Activated T-helper 1 cell treated with anti-CD3 and anti-CD28 coated beads, Interleukin-12 subunit alpha, Interleukin-12 subunit beta, Interleukin-2, Interleukin-4 antibody, amounts not matched to agents 30 ng/mL and 10 ng/mL and 1 ng/mL, durations not matched to agents 14 hours and 24 hours and 36 hours (primary cell): ENCODE results near the gene STIP1. TPM values are rescaled to one million over a fixed set of nuclear protein-coding genes. Genes with fewer than 3 reads are reported as not detected.

Experiments
- DNase-seq: peaks from one replicate; pipeline ENCODE4 v3.0.0; 2021; ENCODE audit warnings: low spot score
- H3K27ac Mint-ChIP-seq: one replicate; pipeline ENCODE4 v1.8.0; 2021; ENCODE audit warnings: mild to moderate bottlenecking, mixed read lengths
- H3K27me3 Mint-ChIP-seq: one replicate; pipeline ENCODE4 v1.8.0; 2022; ENCODE audit warnings: mild to moderate bottlenecking, moderate library complexity, mixed read lengths; ENCODE audit not compliant: insufficient read depth
- H3K36me3 Mint-ChIP-seq: one replicate; pipeline ENCODE4 v1.8.0; 2021; ENCODE audit warnings: low read depth, mixed read lengths
- H3K4me1 Mint-ChIP-seq: one replicate; pipeline ENCODE4 v1.8.0; 2021; ENCODE audit warnings: low read depth, mixed read lengths
- H3K4me3 Mint-ChIP-seq: one replicate; pipeline ENCODE4 v1.8.0; 2021; ENCODE audit warnings: mild to moderate bottlenecking, moderate library complexity, mixed read lengths
- H3K9me3 Mint-ChIP-seq: one replicate; pipeline ENCODE4 v1.8.0; 2021; ENCODE audit warnings: mixed read lengths
- intact Hi-C: fragments of 100-400 bp; cut with micrococcal nuclease; formaldehyde crosslinking; loops from one replicate; pipeline ENCODE4 v1.15.1; 2024
- total RNA-seq: library from RNA; stranded (reverse); gene quantifications from 2 replicates; pipeline ENCODE4 v1.2.3, GENCODE V29; 2022

STIP1 gene
- total RNA-seq, 1 donor from 2014 or later: 493 TPM

GRCh38 chr11:64186492-64187165 is 658 bp downstream of the STIP1 start:
- H3K4me1 Mint-ChIP-seq: peaks cover 34% of the 10 kb centered on the region
- intact Hi-C loops: loop anchor here (1.0 to 2.0 kb wide), 6 partner anchors 11 to 592 kb away; partner anchors contain the start of genes ESRRA, FKBP2, MACROD1 and SF1

DNA sequence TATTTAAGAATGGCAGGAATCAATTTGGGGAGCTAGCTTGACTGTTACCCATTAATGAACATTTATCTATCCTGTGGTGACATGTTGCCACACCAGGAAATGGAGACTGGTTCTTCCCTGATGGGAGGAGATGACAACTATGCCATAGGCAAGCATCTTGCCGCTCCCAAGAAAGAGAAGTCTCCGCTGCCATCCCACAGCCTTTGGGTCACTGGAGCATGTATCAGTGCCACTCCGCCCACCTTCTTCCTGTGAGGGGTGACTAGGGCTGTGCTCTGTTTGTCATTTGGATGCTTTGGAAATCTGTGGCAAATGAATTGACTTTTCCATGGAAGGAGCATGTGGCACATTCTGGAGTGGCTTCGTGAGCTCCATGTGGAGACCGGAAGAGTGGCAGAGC is 6.5 kb downstream of the STIP1 start:
- H3K9me3 Mint-ChIP-seq: no peaks in the 10 kb centered on the region
- no peak for DNase-seq
- H3K36me3 Mint-ChIP-seq: peaks cover 50% of the 10 kb centered on the region

More at GRCh38 chr11:64186492-64187165, 658 bp downstream of the STIP1 start:
- DNase-seq: peak; percentile 34
- Mint-ChIP-seq H3K4me3 (no peak overlapping the region), H3K9me3 (no peaks in the 10 kb centered on the region), H3K36me3 (peaks cover 19% of the 10 kb centered on the region), H3K27ac (no peak overlapping the region), H3K27me3 (peaks cover 2% of the 10 kb centered on the region)

DNA sequence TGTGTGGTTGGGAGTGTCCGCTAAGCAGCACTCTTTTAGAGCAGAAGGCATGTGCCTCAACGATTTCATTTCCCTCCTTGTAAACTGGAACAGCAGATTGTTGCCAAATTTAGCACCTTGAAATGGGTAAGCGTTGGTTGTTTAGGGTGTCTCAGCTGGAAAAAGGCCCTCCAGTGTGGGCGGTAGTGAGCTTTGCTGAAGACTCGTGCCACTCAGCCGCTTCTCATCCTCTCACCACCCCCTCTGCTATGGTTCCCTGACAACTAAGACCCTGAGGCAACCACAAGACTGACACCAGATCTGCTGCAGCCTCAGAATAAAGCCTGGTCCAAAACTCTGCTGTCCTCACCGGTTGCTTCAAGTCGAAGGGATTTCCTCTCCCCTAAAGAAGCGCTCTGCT is 10.7 kb downstream of the STIP1 start:
- no peak for DNase-seq
- H3K4me1 Mint-ChIP-seq: peaks cover 35% of the 10 kb centered on the region
- no peak overlapping the region for H3K4me3 Mint-ChIP-seq
- peaks cover 58% of the 10 kb centered on the region for H3K36me3 Mint-ChIP-seq
- H3K27me3 Mint-ChIP-seq: no peaks in the 10 kb centered on the region
- H3K9me3 Mint-ChIP-seq: no peaks in the 10 kb centered on the region
- no peak overlapping the region for H3K27ac Mint-ChIP-seq
- intact Hi-C loops: loop anchor here (1.0 kb wide), 1 partner anchor 9 kb away; no protein-coding TSS in a partner anchor

More for the DNA sequence above, 6.5 kb downstream of the STIP1 start:
- Mint-ChIP-seq H3K4me1 (peaks cover 41% of the 10 kb centered on the region), H3K27me3 (no peaks in the 10 kb centered on the region), H3K27ac (no peak overlapping the region), H3K4me3 (no peak overlapping the region)
- intact Hi-C loops: no loop called here

DNA sequence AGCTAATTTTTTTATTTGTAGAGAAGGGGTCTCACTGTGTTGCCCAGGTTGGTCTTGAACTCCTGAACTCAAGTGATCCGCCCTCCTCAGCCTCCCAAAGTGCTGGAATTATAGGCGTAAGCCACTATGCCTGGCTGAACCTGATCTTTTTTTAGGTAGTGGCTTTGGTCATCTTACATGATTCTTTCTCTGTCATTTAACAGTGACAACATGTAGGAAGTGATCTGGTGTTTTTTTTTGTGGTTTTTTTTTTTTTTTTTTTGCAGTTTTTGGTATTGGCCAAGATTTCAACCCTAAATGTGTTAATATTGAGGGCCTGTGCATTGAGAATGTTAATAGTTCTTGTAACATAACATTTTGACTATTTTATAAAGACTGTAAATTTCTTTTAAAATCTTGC is 12.5 kb downstream of the STIP1 start:
- Mint-ChIP-seq H3K4me1 (peaks cover 28% of the 10 kb centered on the region), H3K27ac (no peak overlapping the region), H3K4me3 (no peak overlapping the region), H3K27me3 (no peaks in the 10 kb centered on the region), H3K36me3 (peaks cover 58% of the 10 kb centered on the region), H3K9me3 (no peaks in the 10 kb centered on the region)
- intact Hi-C loops: no loop called here
- no peak for DNase-seq

GRCh38 chr11:64201543-64201942 is 15.6 kb downstream of the STIP1 start:
- no peaks in the 10 kb centered on the region for H3K9me3 Mint-ChIP-seq
- no peak overlapping the region for H3K4me3 Mint-ChIP-seq
- peak overlapping the region; percentile 31 for H3K27ac Mint-ChIP-seq
- peaks cover 52% of the 10 kb centered on the region for H3K36me3 Mint-ChIP-seq
- intact Hi-C loops: no loop called here
- H3K27me3 Mint-ChIP-seq: no peaks in the 10 kb centered on the region
- no peak for DNase-seq
- peaks cover 45% of the 10 kb centered on the region for H3K4me1 Mint-ChIP-seq

GRCh38 chr11:64202992-64203391 is 17.0 kb downstream of the STIP1 start:
- Mint-ChIP-seq H3K4me3 (no peak overlapping the region), H3K27ac (no peak overlapping the region), H3K9me3 (no peaks in the 10 kb centered on the region), H3K4me1 (peaks cover 39% of the 10 kb centered on the region), H3K27me3 (no peaks in the 10 kb centered on the region), H3K36me3 (peaks cover 52% of the 10 kb centered on the region)
- no peak for DNase-seq
- intact Hi-C loops: no loop called here

GRCh38 chr11:64203421-64204079 is 17.6 kb downstream of the STIP1 start:
- DNase-seq: no peak
- peak overlapping the region; percentile 49 for H3K4me3 Mint-ChIP-seq
- intact Hi-C loops: loop anchor here (1.0 kb wide), 2 partner anchors 43 to 101 kb away; partner anchors contain the start of gene PPP1R14B
- H3K4me1 Mint-ChIP-seq: peaks cover 39% of the 10 kb centered on the region
- H3K9me3 Mint-ChIP-seq: no peaks in the 10 kb centered on the region
- H3K36me3 Mint-ChIP-seq: peaks cover 51% of the 10 kb centered on the region
- no peaks in the 10 kb centered on the region for H3K27me3 Mint-ChIP-seq
- no peak overlapping the region for H3K27ac Mint-ChIP-seq

GRCh38 chr11:64204080-64204440 is 18.1 kb downstream of the STIP1 start:
- no peak overlapping the region for H3K27ac Mint-ChIP-seq
- intact Hi-C loops: loop anchor here (1.0 kb wide), 2 partner anchors 42 to 100 kb away; partner anchors contain the start of gene PPP1R14B
- peak overlapping the region; percentile 49 for H3K4me3 Mint-ChIP-seq
- H3K27me3 Mint-ChIP-seq: no peaks in the 10 kb centered on the region
- H3K9me3 Mint-ChIP-seq: no peaks in the 10 kb centered on the region
- H3K4me1 Mint-ChIP-seq: peaks cover 39% of the 10 kb centered on the region
- no peak for DNase-seq
- peaks cover 55% of the 10 kb centered on the region for H3K36me3 Mint-ChIP-seq

DNA sequence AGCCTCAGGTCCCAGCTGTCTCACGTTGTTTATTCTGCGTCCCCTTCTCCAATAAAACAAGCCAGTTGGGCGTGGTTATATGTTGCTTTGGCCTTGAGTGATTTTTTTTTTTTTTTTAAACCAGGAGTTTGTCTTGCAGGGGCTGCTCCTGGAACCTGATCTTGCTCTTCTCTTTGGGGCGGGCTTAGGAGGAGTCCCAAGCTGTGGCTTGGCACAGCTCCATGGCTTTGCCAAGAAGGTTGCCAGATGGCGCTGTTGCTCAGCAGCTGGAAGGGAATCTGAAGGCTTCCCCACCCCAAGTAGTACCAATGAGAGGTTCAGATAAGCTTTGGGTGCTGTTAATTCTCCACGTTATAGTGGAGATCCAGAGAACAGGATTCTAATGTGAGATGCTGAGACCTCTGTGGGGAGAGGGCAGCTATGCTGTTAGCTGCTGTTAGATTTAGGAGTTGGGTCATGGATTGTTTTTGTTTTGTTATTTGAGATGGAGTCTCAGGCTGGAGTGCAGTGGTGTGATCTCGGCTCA is 18.6 kb downstream of the STIP1 start:
- H3K4me1 Mint-ChIP-seq: peaks cover 39% of the 10 kb centered on the region
- H3K4me3 Mint-ChIP-seq: peak overlapping the region; percentile 78
- peak; percentile 61 for DNase-seq
- no peaks in the 10 kb centered on the region for H3K9me3 Mint-ChIP-seq
- intact Hi-C loops: loop anchor here (1.0 kb wide), 2 partner anchors 42 to 100 kb away; partner anchors contain the start of gene PPP1R14B
- peak overlapping the region; percentile 70 for H3K27ac Mint-ChIP-seq
- H3K36me3 Mint-ChIP-seq: peaks cover 57% of the 10 kb centered on the region
- H3K27me3 Mint-ChIP-seq: no peaks in the 10 kb centered on the region

GRCh38 chr11:64206457-64207255 is 20.7 kb downstream of the STIP1 start, which contains the start of gene FERMT3:
TSS of gene FERMT3 (plus strand) at chr11:64206721. CDS start at chr11:64207365, 644 bp downstream.
- peaks cover 34% of the 10 kb centered on the region for H3K4me1 Mint-ChIP-seq
- intact Hi-C loops: loop anchor here (1.0 to 2.0 kb wide), 6 partner anchors 20 to 111 kb away; partner anchors contain the start of genes DNAJC4, FKBP2, NUDT22 and TRMT112

DNA sequence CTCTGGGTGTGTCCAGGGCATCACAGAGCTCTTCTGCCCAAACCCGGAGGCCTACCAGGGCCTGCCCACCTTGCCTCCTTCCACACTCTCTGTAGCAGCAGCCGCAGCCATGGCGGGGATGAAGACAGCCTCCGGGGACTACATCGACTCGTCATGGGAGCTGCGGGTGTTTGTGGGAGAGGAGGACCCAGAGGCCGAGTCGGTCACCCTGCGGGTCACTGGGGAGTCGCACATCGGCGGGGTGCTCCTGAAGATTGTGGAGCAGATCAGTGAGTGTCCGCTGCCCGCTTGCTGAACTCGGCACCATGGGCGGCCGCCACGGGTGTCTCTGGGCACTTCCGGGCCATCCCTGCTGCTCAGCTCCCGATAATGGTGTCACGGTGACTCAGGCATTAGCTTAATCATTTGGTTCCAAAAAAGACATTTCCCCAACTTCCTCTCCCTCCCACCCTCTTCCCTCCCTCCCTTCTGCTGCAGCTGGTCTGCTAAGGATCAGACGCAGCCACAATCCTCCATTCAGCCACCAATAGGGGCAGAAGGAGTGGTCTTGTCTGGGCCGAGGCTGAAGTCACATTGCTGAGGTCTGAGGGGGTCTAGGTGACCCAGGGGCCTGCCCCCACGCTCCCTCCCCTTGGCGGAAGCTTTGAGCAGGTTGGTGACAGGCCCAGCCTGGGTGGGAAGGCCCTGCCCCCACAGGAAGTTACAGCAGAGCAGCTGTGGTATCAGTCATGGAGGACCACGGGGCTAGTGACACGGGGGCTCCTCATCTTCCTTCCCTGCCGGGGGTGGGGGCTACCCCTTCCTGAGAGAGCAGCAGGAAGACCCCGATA is 21.5 kb downstream of the STIP1 start:
- Mint-ChIP-seq H3K27ac (peak overlapping the region; percentile 95), H3K4me1 (peaks cover 33% of the 10 kb centered on the region), H3K36me3 (peaks cover 56% of the 10 kb centered on the region), H3K4me3 (peak overlapping the region; percentile 89), H3K27me3 (no peaks in the 10 kb centered on the region), H3K9me3 (no peaks in the 10 kb centered on the region)
- DNase-seq: peak; percentile 71
- intact Hi-C loops: loop anchor here (1.0 to 2.0 kb wide), 5 partner anchors 19 to 110 kb away; partner anchors contain the start of genes DNAJC4, FKBP2, NUDT22 and TRMT112

More at GRCh38 chr11:64206457-64207255, 20.7 kb downstream of the STIP1 start, which contains the start of gene FERMT3:
- H3K27ac Mint-ChIP-seq: peak within 1 kb of the TSS; percentile 95
- peaks cover 54% of the 10 kb centered on the region for H3K36me3 Mint-ChIP-seq
- no peaks in the 10 kb centered on the region for H3K9me3 Mint-ChIP-seq
- peak within 1 kb of the TSS; percentile 89 for H3K4me3 Mint-ChIP-seq
- DNase-seq: peak; percentile 72
- no peaks in the 10 kb centered on the region for H3K27me3 Mint-ChIP-seq
